HCT116 (cell line): ENCODE measurements around the gene RAD9A. TPM values are rescaled to one million over a fixed set of nuclear protein-coding genes. Genes with fewer than 3 reads are reported as not detected.

Source experiments
- ATAC-seq: fragments of 200-7000 bp; cut with Tn5 transposase; 2 replicates; pipeline ENCODE4 v1.9.1; 2020; ENCODE audit warnings: mild to moderate bottlenecking, moderate library complexity
- BruUV-seq: library from RNA; stranded (reverse); fragments of 400-500 nt; replicated peaks from 2 replicates; lab custom pipeline; 2021; lab: Mats Ljungman, UMichigan
- CTCF ChIA-PET: fragments of 300-600 bp; sonication (Branson Sonifier 250); formaldehyde crosslinking; loops from one replicate; lab custom pipeline; 2021; ENCODE audit warnings: antibody characterized with exemption; lab: Charles Lee
- POLR2A ChIA-PET: fragments of 300-600, 350-600 bp; sonication (Branson Sonifier 250); formaldehyde crosslinking; loops from one replicate; lab custom pipeline; 2021; ENCODE audit warnings: antibody characterized with exemption; lab: Charles Lee
- RAD21 ChIA-PET, 2 experiments: fragments of 300-600 bp; sonication (Branson Sonifier 250); formaldehyde crosslinking; loops; one replicate each; lab custom pipeline; 2023; ENCODE audit warnings: low total read pairs in 2 of 2; ENCODE audit not compliant: uncharacterized antibody in 2 of 2, unreplicated experiment in 2 of 2, low non-redundant PET in 1 of 2; lab: Charles Lee
- DNase-seq: peaks from one replicate; pipeline ENCODE4 v3.0.0-alpha.2; 2010; ENCODE audit warnings: low read depth, low spot score
- H2AFZ ChIP-seq: fragments of 200-600 bp; shearing (Covaris generic), sonication (generic); 2 replicates; pipeline ENCODE4 v1.6.1; 2017; ENCODE audit warnings: low read depth, mixed run types, mixed read lengths, antibody characterized with exemption, low read length; ENCODE audit not compliant: poor library complexity, severe bottlenecking
- H3K27ac ChIP-seq: 2 replicates; pipeline ENCODE4 v1.5.1; 2012; ENCODE audit warnings: low read depth, low read length
- H3K27me3 ChIP-seq: fragments of 200-600 bp; sonication (generic); 2 replicates; pipeline ENCODE4 v1.6.1; 2016; ENCODE audit warnings: mixed run types, low read length, mixed read lengths; ENCODE audit not compliant: insufficient read depth
- H3K36me3 ChIP-seq, 2 experiments: fragments of 200-500 bp in 1 of 2; fragments of 200-600 bp in 1 of 2; sonication (Bioruptor generic) in 1 of 2; sonication (generic) in 1 of 2; 2 replicates each; pipeline versions ENCODE4 v1.5.1 to v1.6.1; 2014 to 2016; ENCODE audit warnings: low read length in 2 of 2, inconsistent platforms in 1 of 2, mixed read lengths in 1 of 2, mixed run types in 1 of 2; ENCODE audit not compliant: insufficient read depth in 2 of 2, control insufficient read depth in 1 of 2
- H3K4me1 ChIP-seq, 2 experiments: fragments of 200-600 bp in 1 of 2; sonication (generic) in 1 of 2; 2 replicates each; pipeline versions ENCODE4 v1.5.1 to v1.6.1; 2012 to 2017; ENCODE audit warnings: low read length in 2 of 2, inconsistent platforms in 1 of 2, mild to moderate bottlenecking in 1 of 2, mixed read lengths in 1 of 2, mixed run types in 1 of 2, moderate library complexity in 1 of 2; ENCODE audit not compliant: insufficient read depth in 2 of 2, control insufficient read depth in 1 of 2
- H3K4me2 ChIP-seq: fragments of 200-600 bp; sonication (generic); 2 replicates; pipeline ENCODE4 v1.6.1; 2017; ENCODE audit warnings: mixed run types, low read length, mixed read lengths
- H3K4me3 ChIP-seq, 2 experiments: fragments of 200-600 bp in 1 of 2; sonication (generic) in 1 of 2; replicated peaks in 1 of 2; 2 replicates each; pipeline ENCODE4 v1.5.1; 2011 to 2016; ENCODE audit warnings: low read length in 2 of 2, control low read depth in 1 of 2, low read depth in 1 of 2, mild to moderate bottlenecking in 1 of 2, mixed read lengths in 1 of 2, mixed run types in 1 of 2
- H3K79me2 ChIP-seq: fragments of 200-600 bp; sonication (generic); 2 replicates; pipeline ENCODE4 v1.6.1; 2017; ENCODE audit warnings: mild to moderate bottlenecking, mixed run types, low read length, moderate library complexity, mixed read lengths; ENCODE audit not compliant: insufficient read depth
- H3K9ac ChIP-seq: fragments of 200-600 bp; sonication (generic); 2 replicates; pipeline ENCODE4 v1.6.1; 2016; ENCODE audit warnings: low read length, mixed read lengths
- H3K9me2 ChIP-seq: fragments of 200-600 bp; sonication (generic), shearing (Covaris generic); 2 replicates; pipeline ENCODE4 v1.6.1; 2017; ENCODE audit warnings: mixed run types, mild to moderate bottlenecking, moderate library complexity; ENCODE audit not compliant: insufficient read depth
- H3K9me3 ChIP-seq, 2 experiments: fragments of 200-500 bp in 1 of 2; fragments of 200-600 bp in 1 of 2; sonication (Bioruptor generic) in 1 of 2; sonication (generic) in 1 of 2; 2 replicates each; pipeline ENCODE4 v1.6.1; 2014 to 2017; ENCODE audit warnings: low read length in 2 of 2, mixed read lengths in 2 of 2, inconsistent platforms in 1 of 2, low read depth in 1 of 2, mild to moderate bottlenecking in 1 of 2, mixed run types in 1 of 2, moderate library complexity in 1 of 2; ENCODE audit not compliant: control insufficient read depth in 1 of 2, insufficient read depth in 1 of 2
- H4K20me1 ChIP-seq: fragments of 200-600 bp; sonication (generic), shearing (Covaris generic); 2 replicates; pipeline ENCODE4 v1.6.1; 2017; ENCODE audit warnings: mixed run types, mild to moderate bottlenecking, moderate library complexity; ENCODE audit not compliant: insufficient read depth
- CBX3 ChIP-seq: IDR thresholded peaks from 2 replicates; pipeline ENCODE4 v1.6.1; 2012; ENCODE audit warnings: low read depth
- ELF1 ChIP-seq: IDR thresholded peaks from 2 replicates; pipeline ENCODE4 v1.6.1; 2012; ENCODE audit warnings: low read depth, borderline replicate concordance
- EZH2 ChIP-seq: fragments of 200-600 bp; sonication (generic); IDR thresholded peaks from 2 replicates; pipeline ENCODE4 v1.6.1; 2017; ENCODE audit warnings: antibody characterized with exemption, mixed run types
- EZH2phosphoT487 ChIP-seq: fragments of 200-600 bp; IDR thresholded peaks from 2 replicates; pipeline ENCODE4 v1.6.1; 2018; ENCODE audit warnings: antibody characterized with exemption, borderline replicate concordance
- FOSL1 ChIP-seq: IDR thresholded peaks from 2 replicates; pipeline ENCODE4 v1.6.1; 2012; ENCODE audit warnings: low read depth
- JUND ChIP-seq: IDR thresholded peaks from 2 replicates; pipeline ENCODE4 v1.6.1; 2012
- POLR2A ChIP-seq: IDR thresholded peaks from 2 replicates; pipeline ENCODE4 v1.7.0; 2011; ENCODE audit warnings: borderline replicate concordance; ENCODE audit not compliant: insufficient read depth, insufficient read length; ENCODE audit errors: extremely low read depth
- POLR2AphosphoS5 ChIP-seq: IDR thresholded peaks from 2 replicates; pipeline ENCODE4 v1.6.1; 2011; ENCODE audit warnings: mild to moderate bottlenecking, low read depth, low read length, moderate library complexity
- SIN3A ChIP-seq: IDR thresholded peaks from 2 replicates; pipeline ENCODE4 v1.6.1; 2012; ENCODE audit warnings: low read depth
- SP1 ChIP-seq: IDR thresholded peaks from 2 replicates; pipeline ENCODE4 v1.6.1; 2012; ENCODE audit warnings: low read depth
- SRF ChIP-seq: IDR thresholded peaks from 2 replicates; pipeline ENCODE4 v1.6.1; 2012; ENCODE audit warnings: low read depth
- YY1 ChIP-seq: IDR thresholded peaks from 2 replicates; pipeline ENCODE4 v1.6.1; 2011; ENCODE audit warnings: low read length, low read depth, moderate library complexity, mild to moderate bottlenecking; ENCODE audit not compliant: insufficient replicate concordance; ENCODE audit errors: extremely low read depth
- intact Hi-C: fragments of 100-400 bp; cut with micrococcal nuclease; formaldehyde crosslinking; loops from 2 replicates; pipeline ENCODE4 v1.10.0; 2022
- total RNA-seq: library from RNA; stranded (reverse); gene quantifications from one replicate; pipeline ENCODE4 v1.2.1, GENCODE V29; 2021; ENCODE audit not compliant: unreplicated experiment
- TF ChIP-seq, protein P1 (sequence below), 3 experiments: fragments of 200-600 bp in 1 of 3; sonication (generic) in 1 of 3; IDR thresholded peaks in 2 of 3; conservative IDR thresholded peaks in 1 of 3; 2 replicates each; pipeline ENCODE4 v1.5.1; 2012 to 2017; ENCODE audit warnings: low read depth in 2 of 3, low read length in 2 of 3, antibody characterized with exemption in 1 of 3, borderline replicate concordance in 1 of 3, control low read depth in 1 of 3, mild to moderate bottlenecking in 1 of 3, mixed read lengths in 1 of 3, mixed run types in 1 of 3, moderate library complexity in 1 of 3; ENCODE audit not compliant: insufficient read depth in 1 of 3

The RAD9A gene
- total RNA-seq, 1 experiment from 2014 or later, result 49.8 TPM

GRCh38 chr11:67432655-67433349 lies 41.0 kb downstream of the RAD9A start:
- Histone ChIP-seq H3K4me3 (no peak overlapping the region), H3K27me3 (no peaks in the 10 kb centered on the region), H2AFZ (no peak overlapping the region), H3K27ac (no peak overlapping the region), H4K20me1 (no peaks in the 10 kb centered on the region), H3K4me2 (no peak overlapping the region), H3K4me1 (peaks cover 10 to 18% of the 10 kb centered on the region in 2 experiments), H3K9ac (no peak overlapping the region), H3K79me2 (peaks cover 27% of the 10 kb centered on the region), H3K9me2 (no peaks in the 10 kb centered on the region), H3K36me3 (peaks cover 10 to 17% of the 10 kb centered on the region in 2 experiments; a peak in 3 of 4 replicates), H3K9me3 (no peaks in the 10 kb centered on the region)
- POLR2A ChIA-PET, result no interaction called here
- DNase-seq (no peak), ATAC-seq (no peak)
- no TSS peak for BruUV-seq
- TF ChIP-seq FOSL1 (no peak), YY1 (no peak), CBX3 (no peak), ELF1 (no peak), EZH2phosphoT487 (no peak), POLR2AphosphoS5 (no peak), EZH2 (no peak), POLR2A (no peak), SIN3A (no peak), JUND (no peak), SP1 (no peak), SRF (no peak)
- TF ChIP-seq, protein P1, sequence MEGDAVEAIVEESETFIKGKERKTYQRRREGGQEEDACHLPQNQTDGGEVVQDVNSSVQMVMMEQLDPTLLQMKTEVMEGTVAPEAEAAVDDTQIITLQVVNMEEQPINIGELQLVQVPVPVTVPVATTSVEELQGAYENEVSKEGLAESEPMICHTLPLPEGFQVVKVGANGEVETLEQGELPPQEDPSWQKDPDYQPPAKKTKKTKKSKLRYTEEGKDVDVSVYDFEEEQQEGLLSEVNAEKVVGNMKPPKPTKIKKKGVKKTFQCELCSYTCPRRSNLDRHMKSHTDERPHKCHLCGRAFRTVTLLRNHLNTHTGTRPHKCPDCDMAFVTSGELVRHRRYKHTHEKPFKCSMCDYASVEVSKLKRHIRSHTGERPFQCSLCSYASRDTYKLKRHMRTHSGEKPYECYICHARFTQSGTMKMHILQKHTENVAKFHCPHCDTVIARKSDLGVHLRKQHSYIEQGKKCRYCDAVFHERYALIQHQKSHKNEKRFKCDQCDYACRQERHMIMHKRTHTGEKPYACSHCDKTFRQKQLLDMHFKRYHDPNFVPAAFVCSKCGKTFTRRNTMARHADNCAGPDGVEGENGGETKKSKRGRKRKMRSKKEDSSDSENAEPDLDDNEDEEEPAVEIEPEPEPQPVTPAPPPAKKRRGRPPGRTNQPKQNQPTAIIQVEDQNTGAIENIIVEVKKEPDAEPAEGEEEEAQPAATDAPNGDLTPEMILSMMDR (IDR thresholded peaks at IDR 0.05 in 2 of 3, conservative IDR thresholded peaks at IDR 0.05 in 1 of 3; ENCODE audit: borderline replicate concordance in 1 of 3, insufficient read depth in 1 of 3, low read depth in 2 of 3, low read length in 2 of 3), result no peak
- CTCF ChIA-PET, result no interaction called here
- intact Hi-C loops, result no loop called here
- RAD21 ChIA-PET, result no interaction called here
